Activated CD8-positive, alpha-beta T cell treated with anti-CD3 and anti-CD28 coated beads for 36 hours (primary cell): ENCODE data around the gene MCTP1. TPM values are rescaled to one million over a fixed set of nuclear protein-coding genes. Genes with fewer than 3 reads are reported as not detected.

Source experiments
- ATAC-seq: fragments of 200-7000 bp; cut with Tn5 transposase; one replicate; pipeline ENCODE4 v1.10.0; 2021; ENCODE audit warnings: mild to moderate bottlenecking, moderate library complexity
- CTCF ChIA-PET: fragments of 350-600 bp; sonication (Branson Sonifier 250); formaldehyde crosslinking; loops from one replicate; lab custom pipeline; 2021; ENCODE audit warnings: antibody characterized with exemption; lab: Charles Lee
- POLR2A ChIA-PET: fragments of 350-600 bp; sonication (Branson Sonifier 250); formaldehyde crosslinking; loops from one replicate; lab custom pipeline; 2021; ENCODE audit warnings: antibody characterized with exemption; lab: Charles Lee
- DNase-seq: peaks from one replicate; pipeline ENCODE4 v3.0.0-alpha.2; 2020
- H3K27ac Mint-ChIP-seq: one replicate; pipeline ENCODE4 v1.8.0; 2021; ENCODE audit warnings: mild to moderate bottlenecking, mixed read lengths
- H3K27me3 Mint-ChIP-seq: one replicate; pipeline ENCODE4 v1.8.0; 2021; ENCODE audit warnings: mixed read lengths
- H3K36me3 Mint-ChIP-seq: one replicate; pipeline ENCODE4 v1.8.0; 2021; ENCODE audit warnings: low read depth, mixed read lengths
- H3K4me1 Mint-ChIP-seq: one replicate; pipeline ENCODE4 v1.8.0; 2021; ENCODE audit warnings: low read depth, mixed read lengths
- H3K4me3 Mint-ChIP-seq: one replicate; pipeline ENCODE4 v1.8.0; 2021; ENCODE audit warnings: mild to moderate bottlenecking, moderate library complexity, mixed read lengths
- H3K9me3 Mint-ChIP-seq: one replicate; pipeline ENCODE4 v1.8.0; 2021; ENCODE audit warnings: mixed read lengths
- intact Hi-C: fragments of 100-400 bp; cut with micrococcal nuclease; formaldehyde crosslinking; loops from one replicate; pipeline ENCODE4 v1.10.0; 2022
- total RNA-seq, 2 experiments: library from RNA; stranded (reverse); gene quantifications; one replicate each; pipeline ENCODE4 v1.2.3, GENCODE V29; 2021
- TF ChIP-seq, protein P1 (sequence below): fragments of 200-600 bp; IDR thresholded peaks from one replicate; pipeline ENCODE4 v1.8.0; 2022; ENCODE audit warnings: antibody characterized with exemption, mild to moderate bottlenecking

Gene MCTP1
- total RNA-seq, 2 experiments from 2014 or later = 0.20 to 0.40 TPM

DNA sequence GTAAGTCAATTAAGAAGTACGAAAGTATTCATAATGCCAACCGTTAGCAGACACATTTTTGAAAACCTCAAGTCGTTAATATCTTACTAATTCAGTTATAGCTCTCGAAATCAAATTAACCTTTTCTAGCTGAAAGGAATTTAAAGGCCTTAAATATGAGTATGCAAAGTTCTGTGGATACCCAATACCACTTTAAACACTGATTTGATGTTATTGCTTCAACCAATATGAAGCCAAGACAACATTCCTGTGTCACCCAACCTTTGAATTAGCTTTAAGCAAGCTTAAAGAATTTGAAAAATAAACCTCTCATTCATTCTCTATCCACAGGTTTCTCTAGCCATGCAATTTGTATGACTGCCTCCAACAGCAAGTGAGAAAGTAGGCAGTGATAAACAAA is 204.5 kb downstream of the MCTP1 start:
- ATAC-seq (no peak), DNase-seq (no peak)
- TF ChIP-seq, protein P1, sequence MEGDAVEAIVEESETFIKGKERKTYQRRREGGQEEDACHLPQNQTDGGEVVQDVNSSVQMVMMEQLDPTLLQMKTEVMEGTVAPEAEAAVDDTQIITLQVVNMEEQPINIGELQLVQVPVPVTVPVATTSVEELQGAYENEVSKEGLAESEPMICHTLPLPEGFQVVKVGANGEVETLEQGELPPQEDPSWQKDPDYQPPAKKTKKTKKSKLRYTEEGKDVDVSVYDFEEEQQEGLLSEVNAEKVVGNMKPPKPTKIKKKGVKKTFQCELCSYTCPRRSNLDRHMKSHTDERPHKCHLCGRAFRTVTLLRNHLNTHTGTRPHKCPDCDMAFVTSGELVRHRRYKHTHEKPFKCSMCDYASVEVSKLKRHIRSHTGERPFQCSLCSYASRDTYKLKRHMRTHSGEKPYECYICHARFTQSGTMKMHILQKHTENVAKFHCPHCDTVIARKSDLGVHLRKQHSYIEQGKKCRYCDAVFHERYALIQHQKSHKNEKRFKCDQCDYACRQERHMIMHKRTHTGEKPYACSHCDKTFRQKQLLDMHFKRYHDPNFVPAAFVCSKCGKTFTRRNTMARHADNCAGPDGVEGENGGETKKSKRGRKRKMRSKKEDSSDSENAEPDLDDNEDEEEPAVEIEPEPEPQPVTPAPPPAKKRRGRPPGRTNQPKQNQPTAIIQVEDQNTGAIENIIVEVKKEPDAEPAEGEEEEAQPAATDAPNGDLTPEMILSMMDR = no peak
- intact Hi-C loops = no loop called here
- POLR2A ChIA-PET = no interaction called here
- peaks cover 18% of the 10 kb centered on the region for H3K4me1 Mint-ChIP-seq
- no peak overlapping the region for H3K4me3 Mint-ChIP-seq
- no peaks in the 10 kb centered on the region for H3K36me3 Mint-ChIP-seq
- H3K9me3 Mint-ChIP-seq = no peaks in the 10 kb centered on the region
- no peak overlapping the region for H3K27ac Mint-ChIP-seq
- H3K27me3 Mint-ChIP-seq = no peaks in the 10 kb centered on the region
- CTCF ChIA-PET = no interaction called here

- Mint-ChIP-seq H3K9me3 (no peaks in the 10 kb centered on the region), H3K27me3 (no peaks in the 10 kb centered on the region), H3K36me3 (no peaks in the 10 kb centered on the region), H3K27ac (no peak overlapping the region), H3K4me1 (peaks cover 18% of the 10 kb centered on the region), H3K4me3 (no peak overlapping the region)
- ChIA-PET POLR2A (no interaction called here), CTCF (no interaction called here)
- DNase-seq (no peak), ATAC-seq (no peak)
- intact Hi-C loops = no loop called here
- TF ChIP-seq, protein P1 = no peak
Observed at GRCh38 chr5:95080030-95080429, 204.9 kb downstream of the MCTP1 start.

DNA sequence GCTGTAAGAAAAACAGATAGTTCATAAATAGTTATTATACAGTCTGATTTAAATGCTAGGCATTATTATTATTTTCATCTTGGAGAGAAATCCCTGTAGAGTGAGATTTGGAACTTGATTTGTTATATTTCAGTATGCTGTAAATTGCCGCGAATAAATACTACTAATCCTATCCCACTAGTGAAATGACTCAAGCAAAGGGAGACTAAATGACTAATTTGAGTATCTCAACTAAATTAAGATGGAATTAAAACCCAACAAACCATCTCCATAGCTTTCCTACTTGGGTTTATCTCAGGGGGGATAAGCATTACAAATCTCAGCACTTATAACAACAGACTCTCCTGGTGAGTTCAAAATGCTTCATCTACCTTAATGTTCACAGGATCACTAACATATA is 206.0 kb downstream of the MCTP1 start:
- H3K4me3 Mint-ChIP-seq = no peak overlapping the region
- ChIA-PET CTCF (no interaction called here), POLR2A (no interaction called here)
- no peak for DNase-seq
- H3K9me3 Mint-ChIP-seq = no peaks in the 10 kb centered on the region
- TF ChIP-seq, protein P1 = no peak
- intact Hi-C loops = no loop called here
- H3K27ac Mint-ChIP-seq = no peak overlapping the region
- peaks cover 1% of the 10 kb centered on the region for H3K27me3 Mint-ChIP-seq
- ATAC-seq = no peak
- no peaks in the 10 kb centered on the region for H3K36me3 Mint-ChIP-seq
- H3K4me1 Mint-ChIP-seq = peaks cover 18% of the 10 kb centered on the region

DNA sequence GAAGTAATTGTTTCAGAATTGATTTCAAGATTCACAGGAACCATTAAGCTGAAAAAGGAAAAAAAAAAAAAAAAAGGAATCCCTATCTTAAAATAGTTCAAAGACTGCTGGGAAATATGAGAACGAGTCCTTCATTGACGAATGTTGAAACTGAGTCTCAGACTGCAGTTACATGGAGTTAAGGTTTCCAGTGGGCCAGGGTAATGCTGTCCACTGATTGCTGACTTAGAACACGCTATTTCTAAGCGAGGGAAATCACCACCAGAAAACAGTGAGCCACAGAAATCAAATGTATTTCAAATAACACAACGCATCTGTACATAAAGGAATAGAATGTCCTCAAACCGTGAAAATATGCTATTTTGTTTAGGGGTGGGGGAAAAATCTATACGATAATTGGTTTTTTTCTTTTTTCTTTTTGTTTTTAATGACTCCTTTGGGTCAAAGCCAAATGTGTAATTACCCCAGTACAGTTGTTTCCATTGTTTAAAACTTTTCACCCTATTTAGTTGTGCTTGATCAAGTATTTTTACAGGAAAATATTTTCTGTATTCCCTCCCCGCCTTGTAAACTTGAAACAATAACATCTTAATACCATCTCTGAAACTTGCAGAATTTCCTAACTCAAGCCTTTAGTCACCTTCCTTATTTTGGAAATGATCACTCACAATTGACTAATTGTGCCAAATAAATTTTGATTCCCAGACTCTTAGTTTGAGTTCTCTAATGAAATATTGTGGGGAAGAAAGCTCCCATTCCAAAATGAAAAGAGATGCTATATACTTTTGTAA is 208.3 kb downstream of the MCTP1 start:
- TF ChIP-seq, protein P1 = no peak
- no peak overlapping the region for H3K27ac Mint-ChIP-seq
- ATAC-seq (no peak), DNase-seq (no peak)
- H3K27me3 Mint-ChIP-seq = peaks cover 1% of the 10 kb centered on the region
- CTCF ChIA-PET = no interaction called here
- intact Hi-C loops = no loop called here
- H3K4me3 Mint-ChIP-seq = no peak overlapping the region
- H3K9me3 Mint-ChIP-seq = no peaks in the 10 kb centered on the region
- H3K36me3 Mint-ChIP-seq = no peaks in the 10 kb centered on the region
- peaks cover 13% of the 10 kb centered on the region for H3K4me1 Mint-ChIP-seq
- POLR2A ChIA-PET = interaction anchor here (0.5 kb wide), 1 partner anchor 378 kb away, joined by 3 read pairs; no protein-coding TSS in a partner anchor

DNA sequence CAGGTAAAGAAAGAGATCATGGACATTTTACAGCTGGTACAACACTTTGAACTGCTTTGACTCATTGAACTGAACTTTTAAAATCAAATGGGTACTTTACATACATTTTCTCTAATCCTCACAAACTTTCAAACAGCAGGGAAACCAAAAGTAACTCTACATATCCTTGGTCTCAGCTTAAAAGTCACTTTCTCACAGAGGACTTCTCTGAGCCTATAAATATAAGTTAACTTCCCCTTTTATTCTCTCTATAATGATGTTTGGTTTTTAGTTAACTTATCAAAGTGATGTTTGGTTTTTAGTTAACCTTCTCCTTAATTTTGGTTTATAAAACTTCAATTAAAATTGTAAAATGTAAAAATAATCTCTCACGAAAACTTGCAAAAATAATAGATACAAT is 209.8 kb downstream of the MCTP1 start:
- Mint-ChIP-seq H3K27me3 (peaks cover 1% of the 10 kb centered on the region), H3K9me3 (no peaks in the 10 kb centered on the region), H3K36me3 (no peaks in the 10 kb centered on the region), H3K4me3 (no peak overlapping the region), H3K4me1 (peaks cover 1% of the 10 kb centered on the region), H3K27ac (no peak overlapping the region)
- no peak for DNase-seq
- no peak for ATAC-seq
- TF ChIP-seq, protein P1 = no peak
- intact Hi-C loops = no loop called here
- POLR2A ChIA-PET = no interaction called here
- CTCF ChIA-PET = no interaction called here
